CD14-positive monocyte (primary cell): ENCODE data around the gene PLCH1. TPM values are rescaled to one million over a fixed set of nuclear protein-coding genes. Genes with fewer than 3 reads are reported as not detected.

Experiments used
- DNase-seq, 3 donors: peaks; one replicate each; pipeline ENCODE4 v3.0.0-alpha.2; 2011 to 2022
- H2AFZ ChIP-seq: 2 replicates; pipeline ENCODE4 v1.6.0; 2012; ENCODE audit warnings: mild to moderate bottlenecking, low read depth, low read length, inconsistent platforms; ENCODE audit not compliant: insufficient read depth, poor library complexity, severe bottlenecking
- H3K27ac ChIP-seq, 2 donors: 1 replicate in 1 of 2; 2 replicates in 1 of 2; pipeline ENCODE4 v1.5.1; 2012 to 2013; ENCODE audit warnings: low read length in 2 of 2, control low read depth in 1 of 2, inconsistent platforms in 1 of 2, low read depth in 1 of 2, mild to moderate bottlenecking in 1 of 2
- H3K27me3 ChIP-seq, 2 donors: one replicate each; pipeline versions ENCODE4 v1.6.0 to v1.6.1; 2011 to 2013; ENCODE audit warnings: low read length in 2 of 2; ENCODE audit not compliant: control insufficient read depth in 2 of 2, insufficient read depth in 2 of 2
- H3K36me3 ChIP-seq, 2 donors: replicated peaks in 1 of 2; 1 replicate in 1 of 2; 2 replicates in 1 of 2; pipeline versions ENCODE4 v1.5.1 to v1.6.1; 2012 to 2013; ENCODE audit warnings: low read length in 2 of 2, control low read depth in 1 of 2, inconsistent platforms in 1 of 2, mild to moderate bottlenecking in 1 of 2; ENCODE audit not compliant: insufficient read depth in 2 of 2, control insufficient read depth in 1 of 2
- H3K4me1 ChIP-seq, 2 donors: 1 replicate in 1 of 2; 2 replicates in 1 of 2; pipeline versions ENCODE4 v1.5.1 to v1.6.1; 2012 to 2013; ENCODE audit warnings: low read length in 2 of 2, control low read depth in 1 of 2, inconsistent platforms in 1 of 2, mild to moderate bottlenecking in 1 of 2, moderate library complexity in 1 of 2; ENCODE audit not compliant: insufficient read depth in 2 of 2, control insufficient read depth in 1 of 2
- H3K4me2 ChIP-seq: replicated peaks from 2 replicates; pipeline ENCODE3; 2012; ENCODE audit warnings: low read length, moderate library complexity, mild to moderate bottlenecking; ENCODE audit not compliant: poor library complexity, severe bottlenecking; ENCODE audit errors: extremely low read depth
- H3K4me3 ChIP-seq, 3 experiments: fragments of 200-600 bp in 1 of 3; sonication (generic) in 1 of 3; replicated peaks in 1 of 3; 1 replicate in 2 of 3; 2 replicates in 1 of 3; pipeline ENCODE4 v1.5.1; 2011 to 2013; ENCODE audit warnings: low read length in 3 of 3, mild to moderate bottlenecking in 3 of 3, control low read depth in 2 of 3, low read depth in 2 of 3, inconsistent platforms in 1 of 3, moderate library complexity in 1 of 3
- H3K79me2 ChIP-seq: 2 replicates; pipeline ENCODE4 v1.6.0; 2012; ENCODE audit warnings: mild to moderate bottlenecking, control low read depth, inconsistent platforms, low read length, moderate library complexity; ENCODE audit not compliant: insufficient read depth
- H3K9ac ChIP-seq: 2 replicates; pipeline ENCODE4 v1.6.0; 2017; ENCODE audit warnings: low read length, mild to moderate bottlenecking; ENCODE audit not compliant: insufficient read depth, poor library complexity, severe bottlenecking
- H3K9me3 ChIP-seq, 2 donors: replicated peaks in 1 of 2; 1 replicate in 1 of 2; 2 replicates in 1 of 2; pipeline versions ENCODE4 v1.5.1 to v1.6.1; 2012 to 2013; ENCODE audit warnings: low read length in 2 of 2, control low read depth in 1 of 2; ENCODE audit not compliant: control insufficient read depth in 1 of 2, insufficient read depth in 1 of 2
- H4K20me1 ChIP-seq: 2 replicates; pipeline ENCODE4 v1.6.0; 2012; ENCODE audit warnings: mild to moderate bottlenecking, low read length, control low read depth, moderate library complexity; ENCODE audit not compliant: insufficient read depth
- H3K27ac Mint-ChIP-seq, 7 donors: one replicate each; pipeline ENCODE4 v1.8.0; 2020; ENCODE audit warnings: mild to moderate bottlenecking in 7 of 7, mixed read lengths in 7 of 7, moderate library complexity in 6 of 7, inconsistent platforms in 2 of 7
- H3K27me3 Mint-ChIP-seq, 3 donors: one replicate each; pipeline ENCODE4 v1.8.0; 2021 to 2022; ENCODE audit warnings: low read depth in 3 of 3, mild to moderate bottlenecking in 3 of 3, mixed read lengths in 3 of 3, moderate library complexity in 3 of 3, inconsistent platforms in 1 of 3
- H3K36me3 Mint-ChIP-seq, 2 donors: one replicate each; pipeline ENCODE4 v1.8.0; 2020; ENCODE audit warnings: mixed read lengths in 2 of 2, inconsistent platforms in 1 of 2, mild to moderate bottlenecking in 1 of 2
- H3K4me1 Mint-ChIP-seq: one replicate; pipeline ENCODE4 v1.8.0; 2020; ENCODE audit warnings: mild to moderate bottlenecking, mixed read lengths
- H3K4me3 Mint-ChIP-seq, 2 donors: one replicate each; pipeline ENCODE4 v1.8.0; 2020; ENCODE audit warnings: mild to moderate bottlenecking in 2 of 2, mixed read lengths in 2 of 2, moderate library complexity in 1 of 2
- H3K9me3 Mint-ChIP-seq, 7 donors: one replicate each; pipeline ENCODE4 v1.8.0; 2020 to 2022; ENCODE audit warnings: mixed read lengths in 7 of 7, mild to moderate bottlenecking in 6 of 7, moderate library complexity in 6 of 7, inconsistent platforms in 2 of 7
- WGBS: methylation state at CpG from one replicate; pipeline ENCODE4 v1.1.5; 2013; ENCODE audit warnings: missing lambda C conversion rate; ENCODE audit not compliant: insufficient coverage; 5-methylcytosine and 5-hydroxymethylcytosine counted together
- intact Hi-C, 2 donors: fragments of 100-400 bp; cut with micrococcal nuclease; formaldehyde crosslinking; loops; one replicate each; pipeline versions ENCODE4 v1.15.0 to v1.15.1; 2023
- polyA plus RNA-seq, 3 donors: library from polyadenylated mRNA; depleted of rRNA in 1 of 3; unstranded in 2 of 3; stranded (reverse) in 1 of 3; fragments of 300-500 nt in 2 of 3; fragments of >200 nt in 1 of 3; fragmentation: Illumina TruSeq in 2 of 3; gene quantifications; 1 replicate in 2 of 3; 2 replicates in 1 of 3; pipeline ENCODE4 v1.2.3, GENCODE V29; 2012 to 2021
- TF ChIP-seq, protein P1 (sequence below): fragments of 200-600 bp; IDR thresholded peaks from one replicate; pipeline ENCODE4 v1.8.0; 2022; ENCODE audit warnings: antibody characterized with exemption, mild to moderate bottlenecking

PLCH1 gene
- polyA plus RNA-seq, 3 donors = not detected

- intact Hi-C loops = no loop called here
- Mint-ChIP-seq H3K27ac (no peak overlapping the region), H3K9me3 (peaks cover 0 to 7% (median 0%) of the 10 kb centered on the region in 7 donors), H3K36me3 (no peaks in the 10 kb centered on the region), H3K4me1 (peaks cover 10% of the 10 kb centered on the region), H3K27me3 (peaks cover 0 to 5% (median 0%) of the 10 kb centered on the region in 3 donors), H3K4me3 (no peak overlapping the region)
- Histone ChIP-seq H2AFZ (no peak overlapping the region), H3K4me2 (no peak overlapping the region), H3K4me1 (peaks cover 4 to 5% of the 10 kb centered on the region in 2 donors), H3K36me3 (no peaks in the 10 kb centered on the region), H3K4me3 (no peak overlapping the region), H3K79me2 (no peaks in the 10 kb centered on the region), H3K9me3 (no peaks in the 10 kb centered on the region), H3K9ac (no peak overlapping the region), H3K27ac (no peak overlapping the region), H4K20me1 (no peaks in the 10 kb centered on the region), H3K27me3 (no peaks in the 10 kb centered on the region)
- no peak for DNase-seq
- no CpG with 5 or more reads among the region's 4 CpGs for WGBS
- TF ChIP-seq, protein P1, sequence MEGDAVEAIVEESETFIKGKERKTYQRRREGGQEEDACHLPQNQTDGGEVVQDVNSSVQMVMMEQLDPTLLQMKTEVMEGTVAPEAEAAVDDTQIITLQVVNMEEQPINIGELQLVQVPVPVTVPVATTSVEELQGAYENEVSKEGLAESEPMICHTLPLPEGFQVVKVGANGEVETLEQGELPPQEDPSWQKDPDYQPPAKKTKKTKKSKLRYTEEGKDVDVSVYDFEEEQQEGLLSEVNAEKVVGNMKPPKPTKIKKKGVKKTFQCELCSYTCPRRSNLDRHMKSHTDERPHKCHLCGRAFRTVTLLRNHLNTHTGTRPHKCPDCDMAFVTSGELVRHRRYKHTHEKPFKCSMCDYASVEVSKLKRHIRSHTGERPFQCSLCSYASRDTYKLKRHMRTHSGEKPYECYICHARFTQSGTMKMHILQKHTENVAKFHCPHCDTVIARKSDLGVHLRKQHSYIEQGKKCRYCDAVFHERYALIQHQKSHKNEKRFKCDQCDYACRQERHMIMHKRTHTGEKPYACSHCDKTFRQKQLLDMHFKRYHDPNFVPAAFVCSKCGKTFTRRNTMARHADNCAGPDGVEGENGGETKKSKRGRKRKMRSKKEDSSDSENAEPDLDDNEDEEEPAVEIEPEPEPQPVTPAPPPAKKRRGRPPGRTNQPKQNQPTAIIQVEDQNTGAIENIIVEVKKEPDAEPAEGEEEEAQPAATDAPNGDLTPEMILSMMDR = no peak
Measured at GRCh38 chr3:155736381-155736780, 8.5 kb downstream of the PLCH1 start.

GRCh38 chr3:155730843-155731242 lies 14.0 kb downstream of the PLCH1 start:
- H3K9me3 Mint-ChIP-seq = peaks cover 0 to 7% (median 0%) of the 10 kb centered on the region in 7 donors
- no peak overlapping the region for H3K9ac ChIP-seq
- H4K20me1 ChIP-seq = no peaks in the 10 kb centered on the region
- no peaks in the 10 kb centered on the region for H3K36me3 Mint-ChIP-seq
- no peaks in the 10 kb centered on the region for H3K27me3 ChIP-seq
- H3K4me1 Mint-ChIP-seq = no peaks in the 10 kb centered on the region
- no peak overlapping the region for H3K27ac Mint-ChIP-seq
- H2AFZ ChIP-seq = no peak overlapping the region
- no peaks in the 10 kb centered on the region for H3K4me1 ChIP-seq
- H3K27me3 Mint-ChIP-seq = peaks cover 0 to 5% (median 0%) of the 10 kb centered on the region in 3 donors
- TF ChIP-seq, protein P1 = no peak
- DNase-seq = no peak
- 93% methylated on average over 2 of the region's 2 CpGs for WGBS
- H3K4me3 ChIP-seq = no peak overlapping the region
- no peak overlapping the region for H3K4me2 ChIP-seq
- intact Hi-C loops = no loop called here
- H3K79me2 ChIP-seq = no peaks in the 10 kb centered on the region
- no peaks in the 10 kb centered on the region for H3K9me3 ChIP-seq
- no peak overlapping the region for H3K4me3 Mint-ChIP-seq
- no peaks in the 10 kb centered on the region for H3K36me3 ChIP-seq
- H3K27ac ChIP-seq = no peak overlapping the region
